ENCODE data around the gene HMG20B.

Gene HMG20B

GRCh38 chr19:3623716-3624115 is 51.0 kb downstream of the HMG20B start:
- H3K36me3 ChIP-seq, result peaks cover 46% of the 10 kb centered on the region
- H3K9me3 ChIP-seq, result no peaks in the 10 kb centered on the region
- H3K4me3 ChIP-seq (ENCODE audit: low read depth in 1 of 2, low read length in 1 of 2), result no peak overlapping the region
- no peak for TF ChIP-seq CTCF (IDR thresholded peaks at IDR 0.05)
- H3K4me1 ChIP-seq (ENCODE audit: control insufficient read depth in 1 of 2, insufficient read depth in 1 of 2, low read depth in 1 of 2, low read length in 1 of 2), result peaks cover 14 to 25% of the 10 kb centered on the region in 2 experiments
- no peak overlapping the region for H3K27ac ChIP-seq
- no peaks in the 10 kb centered on the region for H3K27me3 ChIP-seq

GRCh38 chr19:3625996-3626472 is 53.3 kb downstream of the HMG20B start:
- no peak for TF ChIP-seq CTCF (IDR thresholded peaks at IDR 0.05)
- Histone ChIP-seq H3K9me3 (no peaks in the 10 kb centered on the region), H3K27ac (peak overlapping the region; percentile 89), H3K4me1 (ENCODE audit: control insufficient read depth in 1 of 2, insufficient read depth in 1 of 2, low read depth in 1 of 2, low read length in 1 of 2) (peaks cover 14 to 25% of the 10 kb centered on the region in 2 experiments), H3K4me3 (ENCODE audit: low read depth in 1 of 2, low read length in 1 of 2) (peak overlapping the region; percentile 83 to 99), H3K27me3 (no peaks in the 10 kb centered on the region), H3K36me3 (peaks cover 27% of the 10 kb centered on the region)

GRCh38 chr19:3626473-3627350 is 54.0 kb downstream of the HMG20B start, which contains the start of gene CACTIN:
Gene CACTIN (minus strand): TSS chr19:3626790. CDS start chr19:3626762, 28 bp downstream.
- Histone ChIP-seq H3K9me3 (no peaks in the 10 kb centered on the region), H3K4me1 (ENCODE audit: control insufficient read depth in 1 of 2, insufficient read depth in 1 of 2, low read depth in 1 of 2, low read length in 1 of 2) (peaks cover 14 to 25% of the 10 kb centered on the region in 2 experiments), H3K27me3 (no peaks in the 10 kb centered on the region), H3K27ac (peak within 1 kb of the TSS; percentile 89), H3K4me3 (ENCODE audit: low read depth in 1 of 2, low read length in 1 of 2) (peak within 1 kb of the TSS; percentile 83 to 99), H3K36me3 (peaks cover 27% of the 10 kb centered on the region)
- peak; percentile 39 for TF ChIP-seq CTCF (IDR thresholded peaks at IDR 0.05)

GRCh38 chr19:3627351-3627723 is 54.6 kb downstream of the HMG20B start:
- H3K4me1 ChIP-seq (ENCODE audit: control insufficient read depth in 1 of 2, insufficient read depth in 1 of 2, low read depth in 1 of 2, low read length in 1 of 2), result peaks cover 14 to 25% of the 10 kb centered on the region in 2 experiments
- no peaks in the 10 kb centered on the region for H3K9me3 ChIP-seq
- peak overlapping the region; percentile 83 to 99 for H3K4me3 ChIP-seq (ENCODE audit: low read depth in 1 of 2, low read length in 1 of 2)
- H3K27me3 ChIP-seq, result no peaks in the 10 kb centered on the region
- H3K27ac ChIP-seq, result peak overlapping the region; percentile 89
- H3K36me3 ChIP-seq, result peaks cover 29% of the 10 kb centered on the region
- no peak for TF ChIP-seq CTCF (IDR thresholded peaks at IDR 0.05)

Measured in neutrophil (primary cell).